GM23338 (cell line): Measurements from ENCODE around the gene DEPDC5. TPM values are rescaled to one million over a fixed set of nuclear protein-coding genes. Genes with fewer than 3 reads are reported as not detected.

Experiments used
- ATAC-seq: fragments of 200-7000 bp; cut with Tn5 transposase; 3 replicates; pipeline ENCODE4 v1.9.1; 2020
- DNase-seq: peaks from one replicate; pipeline ENCODE4 v3.0.0-alpha.2; 2015; ENCODE audit warnings: low spot score
- H2AFZ ChIP-seq: fragments of 200-600 bp; sonication (generic); 2 replicates; pipeline ENCODE4 v1.8.0; 2016; ENCODE audit warnings: antibody characterized with exemption, mild to moderate bottlenecking, moderate library complexity
- H3F3A ChIP-seq: fragments of 200-600 bp; sonication (generic); replicated peaks from 2 replicates; pipeline ENCODE4 v1.8.0; 2017; ENCODE audit warnings: antibody characterized with exemption, mixed run types, low read depth
- H3K27ac ChIP-seq: fragments of 200-600 bp; sonication (generic); 2 replicates; pipeline ENCODE4 v1.6.1; 2016; ENCODE audit warnings: low read depth
- H3K27me3 ChIP-seq: fragments of 200-600 bp; sonication (generic); 2 replicates; pipeline ENCODE4 v1.8.0; 2016; ENCODE audit warnings: mild to moderate bottlenecking, mixed run types, moderate library complexity; ENCODE audit not compliant: insufficient read depth
- H3K36me3 ChIP-seq: fragments of 200-600 bp; sonication (generic); 2 replicates; pipeline ENCODE4 v1.8.0; 2016; ENCODE audit warnings: mild to moderate bottlenecking; ENCODE audit not compliant: insufficient read depth
- H3K4me1 ChIP-seq: fragments of 200-600 bp; sonication (generic); 2 replicates; pipeline ENCODE4 v1.8.0; 2016; ENCODE audit warnings: mild to moderate bottlenecking, moderate library complexity; ENCODE audit not compliant: insufficient read depth
- H3K4me2 ChIP-seq: fragments of 200-600 bp; sonication (generic); 2 replicates; pipeline ENCODE4 v1.7.1; 2017; ENCODE audit warnings: mixed run types
- H3K4me3 ChIP-seq: fragments of 200-600 bp; sonication (generic); 2 replicates; pipeline ENCODE4 v1.6.1; 2016; ENCODE audit warnings: mixed run types
- H3K79me2 ChIP-seq: fragments of 200-600 bp; sonication (generic); replicated peaks from 2 replicates; pipeline ENCODE4 v1.8.0; 2017; ENCODE audit warnings: mild to moderate bottlenecking; ENCODE audit not compliant: insufficient read depth
- H3K9me2 ChIP-seq: fragments of 200-600 bp; sonication (generic); 2 replicates; pipeline ENCODE4 v1.8.0; 2017; ENCODE audit not compliant: insufficient read depth
- H4K20me1 ChIP-seq: fragments of 200-600 bp; sonication (generic); replicated peaks from 2 replicates; pipeline ENCODE4 v1.8.0; 2017; ENCODE audit warnings: mild to moderate bottlenecking; ENCODE audit not compliant: insufficient read depth
- H3K27ac Mint-ChIP-seq: 2 replicates; pipeline ENCODE4 v1.8.0; 2020; ENCODE audit warnings: inconsistent platforms, mild to moderate bottlenecking, moderate library complexity, mixed read lengths
- H3K27me3 Mint-ChIP-seq: 3 replicates; pipeline ENCODE4 v1.8.0; 2022; ENCODE audit warnings: low read depth, mild to moderate bottlenecking, moderate library complexity, mixed read lengths, inconsistent platforms; ENCODE audit not compliant: insufficient read depth, poor library complexity
- H3K36me3 Mint-ChIP-seq: 3 replicates; pipeline ENCODE4 v1.8.0; 2021; ENCODE audit warnings: low read depth, mild to moderate bottlenecking, inconsistent platforms, moderate library complexity, mixed read lengths
- H3K4me1 Mint-ChIP-seq: 3 replicates; pipeline ENCODE4 v1.8.0; 2020; ENCODE audit warnings: mild to moderate bottlenecking, inconsistent platforms, mixed read lengths
- H3K4me3 Mint-ChIP-seq: 3 replicates; pipeline ENCODE4 v1.8.0; 2021; ENCODE audit warnings: moderate library complexity, mild to moderate bottlenecking, inconsistent platforms, mixed read lengths
- H3K9me3 Mint-ChIP-seq: 3 replicates; pipeline ENCODE4 v1.8.0; 2020; ENCODE audit warnings: moderate library complexity, mild to moderate bottlenecking, inconsistent platforms, mixed read lengths
- CREB1 ChIP-seq: fragments of 250-450 bp; sonication (Bioruptor Pico); IDR thresholded peaks from 2 replicates; pipeline ENCODE4 v1.5.0; 2020; ENCODE audit warnings: low read depth, mild to moderate bottlenecking, moderate library complexity
- EZH2 ChIP-seq: fragments of 200-600 bp; sonication (generic); IDR thresholded peaks from one replicate; pipeline ENCODE4 v1.8.0; 2017; ENCODE audit warnings: antibody characterized with exemption, mild to moderate bottlenecking, low read depth; ENCODE audit not compliant: unreplicated experiment
- EZH2phosphoT487 ChIP-seq: fragments of 200-600 bp; sonication (generic); IDR thresholded peaks from one replicate; pipeline ENCODE4 v1.8.1; 2018; ENCODE audit warnings: antibody characterized with exemption; ENCODE audit not compliant: unreplicated experiment
- JUNB ChIP-seq: IDR thresholded peaks from one replicate; pipeline ENCODE4 v1.6.1; 2016; ENCODE audit warnings: antibody characterized with exemption; ENCODE audit not compliant: unreplicated experiment
- NANOG ChIP-seq: IDR thresholded peaks from 2 replicates; pipeline ENCODE4 v1.6.1; 2016; ENCODE audit warnings: antibody characterized with exemption, borderline replicate concordance
- POLR2AphosphoS5 ChIP-seq: IDR thresholded peaks from 2 replicates; pipeline ENCODE4 v1.6.1; 2016; ENCODE audit warnings: antibody characterized with exemption, low read depth
- STAT1 ChIP-seq: IDR thresholded peaks from one replicate; pipeline ENCODE4 v1.6.1; 2016; ENCODE audit warnings: antibody characterized with exemption; ENCODE audit not compliant: unreplicated experiment
- ZNF114 ChIP-seq: fragments of 250-450 bp; sonication (Bioruptor Pico); IDR thresholded peaks from 2 replicates; pipeline ENCODE4 v1.5.0; 2020; ENCODE audit warnings: mild to moderate bottlenecking, moderate library complexity
- ZNF331 ChIP-seq: fragments of 250-450 bp; sonication (Bioruptor Pico); IDR thresholded peaks from 2 replicates; pipeline ENCODE4 v1.5.0; 2020; ENCODE audit warnings: low read depth, mild to moderate bottlenecking, moderate library complexity
- polyA plus RNA-seq: library from polyadenylated mRNA; unstranded; fragments of >200 nt; fragmentation: Nextera tagmentation; extraction: Ambion mirVana; gene quantifications from 2 replicates; pipeline ENCODE4 v1.2.1, GENCODE V29; 2016
- total RNA-seq: library from RNA; depleted of rRNA; stranded (reverse); fragments of >200 nt; shearing (Covaris generic); gene quantifications from 2 replicates; pipeline ENCODE4 v1.2.3, GENCODE V29; 2014
- TF ChIP-seq, protein P1 (sequence below): IDR thresholded peaks from one replicate; pipeline ENCODE4 v1.6.1; 2018; ENCODE audit warnings: antibody characterized with exemption; ENCODE audit not compliant: unreplicated experiment
- TF ChIP-seq, protein P2 (sequence below), 2 experiments: fragments of 200-600 bp in 1 of 2; sonication (generic) in 1 of 2; conservative IDR thresholded peaks; 2 replicates each; pipeline versions ENCODE4 v1.5.1 to v1.6.1; 2016 to 2017; ENCODE audit warnings: antibody characterized with exemption in 2 of 2, low read depth in 2 of 2, mild to moderate bottlenecking in 2 of 2, moderate library complexity in 1 of 2
- TF ChIP-seq, protein P3 (sequence below): IDR thresholded peaks from 2 replicates; pipeline ENCODE4 v1.6.1; 2016; ENCODE audit warnings: antibody characterized with exemption
- TF ChIP-seq, protein P4 (sequence below): fragments of 250-450 bp; sonication (Bioruptor Pico); IDR thresholded peaks from 2 replicates; pipeline ENCODE4 v1.5.0; 2020; ENCODE audit warnings: mild to moderate bottlenecking, moderate library complexity

The DEPDC5 gene
- total and polyA plus RNA-seq, 2 experiments from 2014 or later, result 18.7 to 19.7 TPM

DNA sequence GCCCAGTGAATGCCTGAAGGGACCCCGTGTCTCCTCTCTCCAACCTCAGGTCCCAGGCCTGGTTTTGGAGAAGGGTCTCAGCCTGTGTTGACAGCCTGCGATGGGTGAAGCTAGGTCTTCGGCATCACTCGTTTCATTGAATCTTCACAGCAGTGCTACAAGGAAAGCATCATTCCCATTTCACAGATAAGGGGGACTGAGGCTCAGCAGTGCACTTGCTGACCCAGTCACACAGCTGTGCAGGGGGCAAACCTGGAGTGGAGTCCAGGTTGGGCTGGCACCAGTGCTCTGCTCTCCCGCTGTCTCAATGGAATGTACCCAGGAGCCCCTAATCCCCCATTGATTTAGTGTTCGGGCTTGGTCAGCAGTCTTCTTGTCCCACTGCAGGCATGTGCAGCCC, 179.6 kb downstream of the DEPDC5 start (continued):
- TF ChIP-seq, protein P1, sequence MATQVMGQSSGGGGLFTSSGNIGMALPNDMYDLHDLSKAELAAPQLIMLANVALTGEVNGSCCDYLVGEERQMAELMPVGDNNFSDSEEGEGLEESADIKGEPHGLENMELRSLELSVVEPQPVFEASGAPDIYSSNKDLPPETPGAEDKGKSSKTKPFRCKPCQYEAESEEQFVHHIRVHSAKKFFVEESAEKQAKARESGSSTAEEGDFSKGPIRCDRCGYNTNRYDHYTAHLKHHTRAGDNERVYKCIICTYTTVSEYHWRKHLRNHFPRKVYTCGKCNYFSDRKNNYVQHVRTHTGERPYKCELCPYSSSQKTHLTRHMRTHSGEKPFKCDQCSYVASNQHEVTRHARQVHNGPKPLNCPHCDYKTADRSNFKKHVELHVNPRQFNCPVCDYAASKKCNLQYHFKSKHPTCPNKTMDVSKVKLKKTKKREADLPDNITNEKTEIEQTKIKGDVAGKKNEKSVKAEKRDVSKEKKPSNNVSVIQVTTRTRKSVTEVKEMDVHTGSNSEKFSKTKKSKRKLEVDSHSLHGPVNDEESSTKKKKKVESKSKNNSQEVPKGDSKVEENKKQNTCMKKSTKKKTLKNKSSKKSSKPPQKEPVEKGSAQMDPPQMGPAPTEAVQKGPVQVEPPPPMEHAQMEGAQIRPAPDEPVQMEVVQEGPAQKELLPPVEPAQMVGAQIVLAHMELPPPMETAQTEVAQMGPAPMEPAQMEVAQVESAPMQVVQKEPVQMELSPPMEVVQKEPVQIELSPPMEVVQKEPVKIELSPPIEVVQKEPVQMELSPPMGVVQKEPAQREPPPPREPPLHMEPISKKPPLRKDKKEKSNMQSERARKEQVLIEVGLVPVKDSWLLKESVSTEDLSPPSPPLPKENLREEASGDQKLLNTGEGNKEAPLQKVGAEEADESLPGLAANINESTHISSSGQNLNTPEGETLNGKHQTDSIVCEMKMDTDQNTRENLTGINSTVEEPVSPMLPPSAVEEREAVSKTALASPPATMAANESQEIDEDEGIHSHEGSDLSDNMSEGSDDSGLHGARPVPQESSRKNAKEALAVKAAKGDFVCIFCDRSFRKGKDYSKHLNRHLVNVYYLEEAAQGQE, result no peak
- TF ChIP-seq JUNB (no peak), CREB1 (CRISPR knock-in tag) (no peak), ZNF114 (CRISPR knock-in tag) (no peak), EZH2phosphoT487 (no peak), STAT1 (no peak), POLR2AphosphoS5 (no peak), EZH2 (no peak), NANOG (no peak)
- TF ChIP-seq, protein P2, sequence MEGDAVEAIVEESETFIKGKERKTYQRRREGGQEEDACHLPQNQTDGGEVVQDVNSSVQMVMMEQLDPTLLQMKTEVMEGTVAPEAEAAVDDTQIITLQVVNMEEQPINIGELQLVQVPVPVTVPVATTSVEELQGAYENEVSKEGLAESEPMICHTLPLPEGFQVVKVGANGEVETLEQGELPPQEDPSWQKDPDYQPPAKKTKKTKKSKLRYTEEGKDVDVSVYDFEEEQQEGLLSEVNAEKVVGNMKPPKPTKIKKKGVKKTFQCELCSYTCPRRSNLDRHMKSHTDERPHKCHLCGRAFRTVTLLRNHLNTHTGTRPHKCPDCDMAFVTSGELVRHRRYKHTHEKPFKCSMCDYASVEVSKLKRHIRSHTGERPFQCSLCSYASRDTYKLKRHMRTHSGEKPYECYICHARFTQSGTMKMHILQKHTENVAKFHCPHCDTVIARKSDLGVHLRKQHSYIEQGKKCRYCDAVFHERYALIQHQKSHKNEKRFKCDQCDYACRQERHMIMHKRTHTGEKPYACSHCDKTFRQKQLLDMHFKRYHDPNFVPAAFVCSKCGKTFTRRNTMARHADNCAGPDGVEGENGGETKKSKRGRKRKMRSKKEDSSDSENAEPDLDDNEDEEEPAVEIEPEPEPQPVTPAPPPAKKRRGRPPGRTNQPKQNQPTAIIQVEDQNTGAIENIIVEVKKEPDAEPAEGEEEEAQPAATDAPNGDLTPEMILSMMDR (conservative IDR thresholded peaks at IDR 0.05; ENCODE audit: low read depth in 2 of 2), result no peak
- TF ChIP-seq, protein P3, sequence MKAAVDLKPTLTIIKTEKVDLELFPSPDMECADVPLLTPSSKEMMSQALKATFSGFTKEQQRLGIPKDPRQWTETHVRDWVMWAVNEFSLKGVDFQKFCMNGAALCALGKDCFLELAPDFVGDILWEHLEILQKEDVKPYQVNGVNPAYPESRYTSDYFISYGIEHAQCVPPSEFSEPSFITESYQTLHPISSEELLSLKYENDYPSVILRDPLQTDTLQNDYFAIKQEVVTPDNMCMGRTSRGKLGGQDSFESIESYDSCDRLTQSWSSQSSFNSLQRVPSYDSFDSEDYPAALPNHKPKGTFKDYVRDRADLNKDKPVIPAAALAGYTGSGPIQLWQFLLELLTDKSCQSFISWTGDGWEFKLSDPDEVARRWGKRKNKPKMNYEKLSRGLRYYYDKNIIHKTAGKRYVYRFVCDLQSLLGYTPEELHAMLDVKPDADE, result no peak

DNA sequence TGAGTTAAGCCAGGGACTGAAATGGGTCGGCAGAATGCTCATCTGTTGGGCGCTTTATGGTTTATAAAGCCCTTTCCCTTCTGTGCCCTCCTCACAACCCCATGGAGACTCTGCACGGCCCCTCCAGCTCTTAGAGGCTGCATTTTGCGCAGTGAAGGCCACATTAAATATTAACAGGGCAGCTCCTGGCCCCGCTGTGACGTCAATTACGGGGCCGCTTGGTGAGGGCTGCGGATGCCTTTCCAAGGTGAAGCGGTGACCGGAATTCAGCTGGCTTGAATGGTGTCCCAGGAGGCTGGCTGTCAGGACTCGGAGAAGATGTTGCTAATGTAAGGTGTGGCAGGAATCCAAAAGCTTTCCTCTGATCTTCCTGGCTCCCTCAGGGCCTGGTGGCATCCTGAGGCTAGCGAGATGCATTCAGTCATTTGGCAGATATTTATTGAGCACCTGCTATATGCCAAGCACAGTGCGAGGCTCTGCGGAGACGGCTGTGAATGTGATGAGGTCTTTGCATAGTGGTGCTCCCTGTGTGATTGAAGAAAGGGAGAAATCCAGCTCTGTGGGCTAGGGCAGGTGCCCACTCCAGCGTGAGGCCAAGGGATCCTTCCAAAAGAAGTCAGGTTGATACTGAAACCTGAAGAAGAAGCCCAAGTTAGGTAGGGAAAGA, 180.1 kb downstream of the DEPDC5 start:
- H3K27me3 ChIP-seq, result no peaks in the 10 kb centered on the region
- H3K27ac Mint-ChIP-seq, result no peak overlapping the region
- H3K9me2 ChIP-seq, result no peaks in the 10 kb centered on the region
- no peak overlapping the region for H3K4me3 Mint-ChIP-seq
- DNase-seq, result no peak
- H3K4me2 ChIP-seq, result no peak overlapping the region
- peaks cover 7% of the 10 kb centered on the region for H3K4me1 Mint-ChIP-seq
- no peaks in the 10 kb centered on the region for H3K36me3 ChIP-seq
- no peaks in the 10 kb centered on the region; the same call in 1 of the 2 replicates for H3K4me1 ChIP-seq
- no peak for ATAC-seq
- H3K27me3 Mint-ChIP-seq, result peaks cover 1% of the 10 kb centered on the region
- H3K4me3 ChIP-seq, result no peak overlapping the region
- H3K9me3 Mint-ChIP-seq, result no peaks in the 10 kb centered on the region
- H3K79me2 ChIP-seq, result no peaks in the 10 kb centered on the region
- no peaks in the 10 kb centered on the region for H4K20me1 ChIP-seq
- H3F3A ChIP-seq, result 0 out of 2 replicates have a peak, but pooled peaks cover 2% of the 10 kb centered on the region
- H2AFZ ChIP-seq, result no peak overlapping the region
- no peaks in the 10 kb centered on the region for H3K36me3 Mint-ChIP-seq
- no peak overlapping the region for H3K27ac ChIP-seq
- TF ChIP-seq ZNF114 (CRISPR knock-in tag) (no peak), STAT1 (no peak), JUNB (no peak), ZNF331 (CRISPR knock-in tag) (no peak), POLR2AphosphoS5 (no peak)
- TF ChIP-seq, protein P4, sequence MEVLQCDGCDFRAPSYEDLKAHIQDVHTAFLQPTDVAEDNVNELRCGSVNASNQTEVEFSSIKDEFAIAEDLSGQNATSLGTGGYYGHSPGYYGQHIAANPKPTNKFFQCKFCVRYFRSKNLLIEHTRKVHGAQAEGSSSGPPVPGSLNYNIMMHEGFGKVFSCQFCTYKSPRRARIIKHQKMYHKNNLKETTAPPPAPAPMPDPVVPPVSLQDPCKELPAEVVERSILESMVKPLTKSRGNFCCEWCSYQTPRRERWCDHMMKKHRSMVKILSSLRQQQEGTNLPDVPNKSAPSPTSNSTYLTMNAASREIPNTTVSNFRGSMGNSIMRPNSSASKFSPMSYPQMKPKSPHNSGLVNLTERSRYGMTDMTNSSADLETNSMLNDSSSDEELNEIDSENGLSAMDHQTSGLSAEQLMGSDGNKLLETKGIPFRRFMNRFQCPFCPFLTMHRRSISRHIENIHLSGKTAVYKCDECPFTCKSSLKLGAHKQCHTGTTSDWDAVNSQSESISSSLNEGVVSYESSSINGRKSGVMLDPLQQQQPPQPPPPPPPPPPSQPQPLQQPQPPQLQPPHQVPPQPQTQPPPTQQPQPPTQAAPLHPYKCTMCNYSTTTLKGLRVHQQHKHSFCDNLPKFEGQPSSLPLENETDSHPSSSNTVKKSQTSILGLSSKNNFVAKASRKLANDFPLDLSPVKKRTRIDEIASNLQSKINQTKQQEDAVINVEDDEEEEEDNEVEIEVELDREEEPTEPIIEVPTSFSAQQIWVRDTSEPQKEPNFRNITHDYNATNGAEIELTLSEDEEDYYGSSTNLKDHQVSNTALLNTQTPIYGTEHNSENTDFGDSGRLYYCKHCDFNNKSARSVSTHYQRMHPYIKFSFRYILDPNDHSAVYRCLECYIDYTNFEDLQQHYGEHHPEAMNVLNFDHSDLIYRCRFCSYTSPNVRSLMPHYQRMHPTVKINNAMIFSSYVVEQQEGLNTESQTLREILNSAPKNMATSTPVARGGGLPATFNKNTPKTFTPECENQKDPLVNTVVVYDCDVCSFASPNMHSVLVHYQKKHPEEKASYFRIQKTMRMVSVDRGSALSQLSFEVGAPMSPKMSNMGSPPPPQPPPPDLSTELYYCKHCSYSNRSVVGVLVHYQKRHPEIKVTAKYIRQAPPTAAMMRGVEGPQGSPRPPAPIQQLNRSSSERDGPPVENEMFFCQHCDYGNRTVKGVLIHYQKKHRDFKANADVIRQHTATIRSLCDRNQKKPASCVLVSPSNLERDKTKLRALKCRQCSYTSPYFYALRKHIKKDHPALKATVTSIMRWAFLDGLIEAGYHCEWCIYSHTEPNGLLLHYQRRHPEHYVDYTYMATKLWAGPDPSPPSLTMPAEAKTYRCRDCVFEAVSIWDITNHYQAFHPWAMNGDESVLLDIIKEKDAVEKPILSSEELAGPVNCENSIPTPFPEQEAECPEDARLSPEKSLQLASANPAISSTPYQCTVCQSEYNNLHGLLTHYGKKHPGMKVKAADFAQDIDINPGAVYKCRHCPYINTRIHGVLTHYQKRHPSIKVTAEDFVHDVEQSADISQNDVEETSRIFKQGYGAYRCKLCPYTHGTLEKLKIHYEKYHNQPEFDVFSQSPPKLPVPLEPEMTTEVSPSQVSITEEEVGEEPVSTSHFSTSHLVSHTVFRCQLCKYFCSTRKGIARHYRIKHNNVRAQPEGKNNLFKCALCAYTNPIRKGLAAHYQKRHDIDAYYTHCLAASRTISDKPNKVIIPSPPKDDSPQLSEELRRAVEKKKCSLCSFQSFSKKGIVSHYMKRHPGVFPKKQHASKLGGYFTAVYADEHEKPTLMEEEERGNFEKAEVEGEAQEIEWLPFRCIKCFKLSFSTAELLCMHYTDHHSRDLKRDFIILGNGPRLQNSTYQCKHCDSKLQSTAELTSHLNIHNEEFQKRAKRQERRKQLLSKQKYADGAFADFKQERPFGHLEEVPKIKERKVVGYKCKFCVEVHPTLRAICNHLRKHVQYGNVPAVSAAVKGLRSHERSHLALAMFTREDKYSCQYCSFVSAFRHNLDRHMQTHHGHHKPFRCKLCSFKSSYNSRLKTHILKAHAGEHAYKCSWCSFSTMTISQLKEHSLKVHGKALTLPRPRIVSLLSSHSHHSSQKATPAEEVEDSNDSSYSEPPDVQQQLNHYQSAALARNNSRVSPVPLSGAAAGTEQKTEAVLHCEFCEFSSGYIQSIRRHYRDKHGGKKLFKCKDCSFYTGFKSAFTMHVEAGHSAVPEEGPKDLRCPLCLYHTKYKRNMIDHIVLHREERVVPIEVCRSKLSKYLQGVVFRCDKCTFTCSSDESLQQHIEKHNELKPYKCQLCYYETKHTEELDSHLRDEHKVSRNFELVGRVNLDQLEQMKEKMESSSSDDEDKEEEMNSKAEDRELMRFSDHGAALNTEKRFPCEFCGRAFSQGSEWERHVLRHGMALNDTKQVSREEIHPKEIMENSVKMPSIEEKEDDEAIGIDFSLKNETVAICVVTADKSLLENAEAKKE (CRISPR knock-in tag), result no peak
